Ramos (cell line): ENCODE measurements around the gene TSPAN31.

ENCODE experiments used
- in situ Hi-C: fragments of 300-500 bp; cut with MboI; formaldehyde crosslinking; loops from one replicate; pipeline ENCODE4 v1.14.3; 2022; ENCODE audit warnings: low sequenced_read_pairs; ENCODE audit not compliant: unreplicated experiment

Gene TSPAN31

GRCh38 chr12:57777367-57777766, 32.5 kb downstream of the TSPAN31 start:
- in situ Hi-C loops = no loop called here

DNA sequence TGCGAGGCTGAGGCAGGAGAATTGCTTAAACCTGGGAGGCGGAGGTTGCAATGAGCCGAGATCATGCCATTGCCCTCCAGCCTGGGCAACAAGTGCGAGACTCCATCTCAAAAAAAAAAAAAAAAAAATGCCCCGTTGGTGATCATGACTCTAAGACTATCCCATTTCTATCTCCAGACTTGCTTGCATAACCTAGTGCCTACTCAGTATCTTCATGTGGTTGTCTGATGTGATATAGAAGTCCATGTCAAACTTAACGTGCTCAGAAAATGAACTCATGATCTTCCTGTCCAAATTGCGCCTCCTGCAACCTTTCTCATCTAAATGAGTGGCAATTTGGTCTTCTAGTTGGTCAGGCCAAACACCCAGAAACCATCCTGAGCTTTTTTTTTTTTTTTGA, 33.1 kb downstream of the TSPAN31 start:
- in situ Hi-C loops = no loop called here

DNA sequence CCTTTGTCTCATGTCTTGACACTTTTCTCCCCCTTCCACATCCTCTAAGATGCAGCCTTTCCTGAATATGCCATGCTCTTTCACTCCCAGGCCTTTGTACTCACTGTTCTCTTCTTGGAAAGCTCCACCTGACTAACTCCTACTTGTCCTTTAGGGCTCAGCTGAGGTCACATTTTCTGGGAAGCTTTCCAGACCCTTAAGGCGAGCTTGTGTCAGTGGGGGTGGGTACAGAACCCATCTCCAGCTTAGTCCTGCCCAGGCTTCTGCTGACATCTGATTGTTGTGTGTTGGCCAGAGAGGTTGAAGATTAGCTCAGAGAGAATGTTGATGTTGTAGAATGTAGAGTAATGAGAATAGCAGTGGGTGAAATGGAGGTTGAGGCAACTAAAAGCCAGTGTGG, 34.9 kb downstream of the TSPAN31 start:
- in situ Hi-C loops = no loop called here

GRCh38 chr12:57780284-57780897, 35.6 kb downstream of the TSPAN31 start:
- in situ Hi-C loops = no loop called here

- in situ Hi-C loops = no loop called here
Observed at GRCh38 chr12:57781244-57781643, 36.4 kb downstream of the TSPAN31 start.

GRCh38 chr12:57781801-57782200, 37.0 kb downstream of the TSPAN31 start:
- in situ Hi-C loops = no loop called here

DNA sequence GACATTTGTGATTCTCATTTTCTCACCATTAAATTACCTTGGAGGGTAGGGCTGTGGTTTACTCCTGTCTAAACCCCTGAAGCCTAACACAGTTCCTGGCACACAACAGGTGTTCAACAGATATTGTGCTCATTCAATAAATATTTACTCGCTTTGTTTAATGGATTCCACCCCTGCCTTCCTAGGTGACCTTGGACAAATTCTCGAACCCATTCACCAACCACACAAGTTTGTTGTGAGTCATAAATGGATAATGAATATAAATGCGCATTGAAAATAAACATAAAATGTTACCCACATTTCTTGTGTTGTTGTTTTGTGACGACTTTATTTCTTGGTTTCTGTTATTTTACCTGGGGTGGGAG, 37.4 kb downstream of the TSPAN31 start:
- in situ Hi-C loops = no loop called here

GRCh38 chr12:57782608-57783465, 38.0 kb downstream of the TSPAN31 start, which contains the start of gene TSFM:
TSS of gene TSFM (plus strand) at chr12:57782787. CDS start at chr12:57782802, 15 bp downstream.
- in situ Hi-C loops = no loop called here

DNA sequence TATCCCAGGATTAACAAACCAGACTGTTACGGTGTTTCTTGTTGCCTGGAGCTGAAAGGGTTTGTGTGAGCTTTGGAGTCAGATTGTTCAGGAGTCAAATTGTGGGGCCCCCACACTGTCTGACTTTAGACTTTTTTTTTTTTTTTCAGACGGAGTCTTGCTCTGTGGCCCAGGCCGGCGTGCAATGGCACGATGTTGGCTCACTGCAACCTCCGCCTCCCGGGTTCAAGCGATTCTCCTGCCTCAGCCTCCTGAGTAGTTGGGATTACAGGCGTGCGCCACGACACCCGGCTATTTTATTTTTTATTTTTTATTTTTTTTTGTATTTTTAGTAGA, 38.6 kb downstream of the TSPAN31 start:
- in situ Hi-C loops = no loop called here

- in situ Hi-C loops = no loop called here
Observed at GRCh38 chr12:57783861-57784260, 39.0 kb downstream of the TSPAN31 start.

GRCh38 chr12:57793920-57794319, 49.1 kb downstream of the TSPAN31 start:
- in situ Hi-C loops = no loop called here

DNA sequence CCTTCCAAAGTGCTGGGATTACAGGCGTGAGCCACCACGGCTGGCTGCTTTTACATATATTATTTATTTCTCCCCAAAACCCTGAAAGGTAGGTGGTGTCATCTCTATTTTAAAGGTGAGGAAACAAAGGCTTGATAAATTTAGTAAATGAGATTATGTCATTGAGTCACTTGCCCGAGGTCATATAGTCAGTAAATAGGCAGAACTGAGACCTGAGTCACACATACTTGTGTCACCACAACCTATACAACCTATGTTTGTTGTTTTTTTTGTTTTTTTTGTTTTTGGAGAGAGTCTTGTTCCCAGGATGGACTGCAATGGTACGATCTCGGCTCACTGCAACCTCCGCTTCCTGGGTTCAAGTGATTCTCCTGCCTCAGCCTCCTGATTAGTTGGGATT, 50.5 kb downstream of the TSPAN31 start:
- in situ Hi-C loops = no loop called here

DNA sequence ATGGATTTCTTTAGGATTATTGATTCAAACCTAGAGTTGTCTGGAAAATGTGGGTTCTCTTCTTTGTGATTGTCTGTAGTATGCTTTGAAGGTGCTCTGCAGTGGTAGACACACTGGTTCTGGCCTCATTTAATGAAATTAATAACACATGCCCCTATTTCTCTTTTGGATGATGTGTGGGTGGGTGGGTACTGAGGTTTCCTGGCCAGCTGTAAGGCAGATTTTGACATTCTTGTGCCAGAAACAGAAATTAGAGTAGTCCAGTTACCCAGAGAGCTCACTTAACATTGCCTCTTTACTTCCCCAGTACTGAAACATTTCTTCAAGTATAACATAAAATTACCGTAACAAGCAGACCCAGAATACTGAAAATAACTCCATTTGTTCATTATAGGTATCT, 52.2 kb downstream of the TSPAN31 start:
- in situ Hi-C loops = no loop called here

DNA sequence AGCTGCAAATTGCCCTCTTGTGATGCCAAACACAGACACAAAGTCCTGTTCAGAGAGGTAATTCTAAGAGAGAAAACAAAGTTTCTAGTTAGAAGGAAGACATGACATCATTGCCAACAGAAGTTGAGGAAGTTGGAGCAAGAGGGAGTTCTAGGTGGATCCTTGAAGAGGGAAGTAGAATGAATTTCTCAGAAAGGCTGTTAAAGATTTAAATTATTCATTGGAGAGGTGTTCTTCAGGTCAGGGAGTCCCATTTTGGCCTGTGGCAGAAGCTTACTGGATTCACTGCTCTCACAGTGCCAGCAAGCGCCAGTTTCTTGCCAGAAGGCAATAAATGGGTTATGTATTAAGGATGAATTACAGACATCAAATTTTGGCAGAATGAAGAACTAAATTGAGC, 53.1 kb downstream of the TSPAN31 start:
- in situ Hi-C loops = no loop called here
